SK-MEL-5 (cell line): ENCODE measurements around the gene ALKBH1. TPM values are rescaled to one million over a fixed set of nuclear protein-coding genes. Genes with fewer than 3 reads are reported as not detected.
"Not testable (repeated sequence)": the region's sequence is repeated elsewhere in the genome, so short reads cannot be mapped to it uniquely, and the experiment has no call there.

Experiments used
- DNase-seq: peaks from one replicate; pipeline ENCODE4 v3.0.0-alpha.2; 2016; ENCODE audit warnings: low read depth, low spot score
- in situ Hi-C: cut with HindIII; loops from 2 replicates; pipeline ENCODE4 v1.10.0; 2016; ENCODE audit warnings: low sequenced_read_pairs, high pct_unique_total_duplicates, low pct_unique_long_range_greater_than_20kb
- total RNA-seq: library from RNA; depleted of rRNA; stranded (reverse); fragments of >200 nt; shearing (Covaris generic); gene quantifications from 2 replicates; pipeline ENCODE4 v1.2.3, GENCODE V29; 2014

ALKBH1 gene
- total RNA-seq, 1 experiment from 2014 or later = 16.7 TPM

DNA sequence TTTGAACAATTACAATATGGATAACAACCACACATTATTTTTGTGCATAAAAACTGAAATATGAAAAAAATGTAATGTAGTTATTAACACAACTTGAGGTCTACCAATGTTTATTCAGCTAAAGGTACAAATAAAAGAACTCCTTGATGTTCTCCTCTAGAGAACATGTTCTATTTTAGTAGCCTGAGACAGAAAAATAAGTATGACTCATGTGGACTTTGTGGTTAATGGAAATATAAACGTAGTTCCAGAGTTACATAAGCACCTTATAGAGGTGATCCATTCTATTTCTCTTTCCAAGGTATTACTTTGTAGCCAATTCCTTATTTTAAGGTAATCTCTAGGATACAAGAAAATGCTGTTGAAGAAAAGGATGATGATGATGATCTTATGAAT is 25.7 kb downstream of the ALKBH1 start:
- in situ Hi-C loops = no loop called here

GRCh38 chr14:77681196-77682157 is 26.3 kb downstream of the ALKBH1 start:
- no peak for DNase-seq
- in situ Hi-C loops = no loop called here

More for the DNA sequence above, 25.7 kb downstream of the ALKBH1 start:
- no peak for DNase-seq

DNA sequence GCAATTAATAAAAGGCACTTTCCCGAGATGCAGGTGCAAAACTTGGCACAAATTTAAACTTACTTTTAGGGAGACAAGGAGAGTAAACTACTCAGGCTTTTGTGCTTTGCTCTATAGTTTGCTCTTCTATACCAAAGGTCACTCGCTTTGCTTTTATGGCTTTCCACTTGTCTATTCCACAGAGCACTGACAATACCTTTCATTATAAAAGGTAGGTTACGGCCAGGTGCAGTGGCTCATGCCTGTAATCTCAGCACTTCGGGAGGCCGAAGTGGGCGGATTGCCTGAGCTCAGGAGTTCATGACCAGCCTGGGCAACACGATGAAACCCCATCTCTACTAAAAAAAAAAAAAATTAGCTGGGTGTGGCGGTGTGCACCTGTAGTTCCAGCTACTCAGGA is 32.9 kb downstream of the ALKBH1 start:
- DNase-seq = no peak
- in situ Hi-C loops = no loop called here

GRCh38 chr14:77673193-77673592 is 34.6 kb downstream of the ALKBH1 start:
- DNase-seq = no peak
- in situ Hi-C loops = no loop called here

DNA sequence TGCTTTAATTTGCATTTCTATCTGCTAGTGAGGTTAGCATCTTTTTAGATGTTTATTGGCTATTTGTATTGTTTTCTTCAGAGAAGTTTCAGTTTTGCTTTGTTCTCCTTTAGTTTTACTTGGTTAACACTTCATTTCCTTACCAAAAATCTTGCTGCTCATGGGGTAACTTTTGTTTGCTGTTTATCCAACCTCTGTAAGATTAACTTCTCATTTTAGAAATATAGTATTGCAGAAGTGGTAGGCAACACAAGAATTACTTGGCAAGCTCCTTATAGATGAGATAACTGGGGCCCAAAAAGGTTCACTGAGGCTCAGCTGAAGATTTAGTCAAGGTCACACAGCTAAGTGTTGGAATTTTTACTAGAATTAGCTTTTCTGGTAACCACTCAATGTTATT is 40.5 kb downstream of the ALKBH1 start:
- in situ Hi-C loops = no loop called here
- no peak for DNase-seq

DNA sequence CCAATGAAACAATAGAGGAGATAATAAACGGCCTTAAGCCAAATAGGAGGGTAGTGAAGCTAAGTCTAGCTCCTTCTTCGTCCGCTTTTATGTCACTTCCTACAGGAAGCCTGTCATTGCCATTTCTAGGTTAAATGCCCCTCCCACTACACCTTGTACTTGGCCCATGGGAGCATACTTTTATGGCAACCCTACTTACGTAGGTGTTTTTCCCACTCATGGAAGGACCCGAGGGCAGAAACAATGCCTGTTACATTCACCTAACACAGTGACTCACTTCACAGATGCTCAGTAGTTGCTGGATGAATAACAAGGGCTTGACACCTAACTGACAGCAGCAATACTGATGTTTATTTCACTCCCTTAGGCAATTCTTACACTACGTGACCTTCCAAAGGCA is 44.5 kb downstream of the ALKBH1 start:
- DNase-seq = no peak

GRCh38 chr14:77661562-77661961 is 46.3 kb downstream of the ALKBH1 start:
- DNase-seq = peak; percentile 46
- in situ Hi-C loops = not testable (repeated sequence)

More for the DNA sequence above, 44.5 kb downstream of the ALKBH1 start:
- in situ Hi-C loops = no loop called here

DNA sequence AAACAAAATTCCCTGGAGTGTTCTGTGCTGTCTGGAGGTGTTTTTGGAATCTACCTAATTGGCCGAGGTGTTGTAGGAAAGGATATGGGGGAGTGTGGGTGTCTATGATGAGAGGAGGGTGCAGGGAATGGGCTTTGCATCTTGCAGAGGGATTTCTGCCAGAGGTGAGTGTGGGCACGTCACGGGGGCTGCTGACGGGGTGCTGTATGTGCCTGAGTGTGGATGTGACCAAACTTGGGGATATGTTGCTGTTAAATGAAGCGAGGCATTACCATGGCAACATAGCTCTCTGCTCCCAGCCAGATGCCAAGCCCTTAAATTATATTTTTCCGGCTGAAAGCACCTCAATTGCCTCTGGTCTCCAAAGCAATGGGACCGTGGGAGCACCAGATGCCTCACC is 47.1 kb downstream of the ALKBH1 start:
- in situ Hi-C loops = no loop called here
- no peak for DNase-seq

DNA sequence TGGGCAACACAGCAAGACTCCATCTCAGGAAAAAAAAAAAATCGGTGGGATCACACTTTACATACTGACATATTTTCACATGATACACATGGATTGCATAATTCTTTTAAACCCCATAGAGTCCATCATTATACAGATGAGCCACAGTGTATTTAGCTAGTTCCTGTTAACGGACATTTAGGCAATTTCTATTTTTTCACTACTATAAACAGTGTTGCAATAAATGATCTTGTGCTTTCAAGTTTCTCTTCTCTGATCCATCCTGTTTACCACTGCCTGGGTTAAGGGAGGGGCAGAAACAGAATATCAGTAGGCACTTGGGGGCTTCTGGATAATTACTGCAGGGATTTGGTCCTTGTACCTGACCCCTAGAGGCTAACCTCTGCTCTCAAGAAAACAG is 48.0 kb downstream of the ALKBH1 start:
- DNase-seq = no peak
- in situ Hi-C loops = no loop called here

DNA sequence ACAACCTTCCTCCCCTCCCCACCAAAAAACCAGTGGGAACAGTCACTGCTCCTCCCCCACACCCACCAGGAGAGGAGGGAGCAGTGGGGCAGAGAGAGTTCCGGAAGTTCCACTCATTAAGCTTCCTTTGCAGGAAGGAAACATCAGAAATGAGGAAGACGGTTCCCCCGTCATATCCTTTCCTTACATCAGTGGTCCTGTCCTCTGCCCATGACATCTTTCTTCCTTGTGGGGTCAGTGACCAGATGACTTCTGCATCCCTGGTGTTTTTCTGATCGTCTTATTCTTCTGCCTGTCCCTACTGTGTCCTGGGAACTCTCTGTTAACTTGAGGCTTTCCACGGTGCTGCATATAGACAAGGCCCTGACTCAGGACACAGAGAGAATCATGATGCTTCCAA is 50.5 kb downstream of the ALKBH1 start:
- in situ Hi-C loops = no loop called here

DNA sequence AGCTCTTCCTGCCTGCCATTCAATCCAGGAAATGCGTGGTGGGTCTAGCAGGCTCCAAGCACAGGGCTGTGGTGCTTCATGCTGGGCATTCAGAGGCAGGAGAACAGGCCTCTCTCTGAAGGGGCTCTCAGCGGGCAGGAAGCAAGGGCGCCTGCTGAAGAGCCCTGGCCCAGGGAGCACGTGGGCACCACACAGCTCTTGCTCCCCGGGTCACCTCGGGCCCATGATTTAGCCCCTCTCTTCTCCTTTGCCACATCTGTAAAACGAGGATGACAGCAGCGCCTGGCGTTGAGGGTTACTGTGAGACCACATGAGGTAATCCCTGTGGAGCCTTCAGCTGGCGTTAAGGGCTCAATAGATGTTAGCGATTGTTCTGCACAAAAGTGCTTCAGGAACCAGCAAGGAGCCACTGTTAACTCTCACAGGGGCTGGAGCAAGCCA is 53.8 kb downstream of the ALKBH1 start:
- in situ Hi-C loops = no loop called here
- no peak for DNase-seq

More for the DNA sequence above, 50.5 kb downstream of the ALKBH1 start:
- DNase-seq = no peak

- DNase-seq = no peak
- in situ Hi-C loops = no loop called here
These were observed 58.5 kb downstream of the ALKBH1 start for GRCh38 chr14:77649326-77649725.

GRCh38 chr14:77648520-77649200 is 59.2 kb downstream of the ALKBH1 start:
- in situ Hi-C loops = no loop called here
- no peak for DNase-seq

DNA sequence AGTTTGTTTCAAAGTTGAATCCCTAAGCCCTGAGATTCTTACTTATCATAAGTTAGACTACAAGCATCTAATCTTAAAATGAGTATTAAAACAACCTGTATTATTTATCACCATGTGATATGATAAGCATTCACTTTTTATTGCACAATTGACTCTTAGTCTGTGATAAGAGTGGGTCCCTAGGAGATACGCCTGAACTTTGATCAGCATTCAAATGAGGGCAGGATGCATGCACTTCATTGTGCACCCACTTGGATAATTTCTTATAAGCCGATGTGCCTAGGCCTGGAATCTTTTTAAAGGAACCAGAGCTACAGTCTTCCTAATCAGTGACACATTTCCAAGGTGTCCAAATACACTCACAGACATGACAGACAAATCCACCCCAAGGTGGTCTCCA is 60.0 kb downstream of the ALKBH1 start:
- DNase-seq = no peak
- in situ Hi-C loops = no loop called here

GRCh38 chr14:77646907-77647306 is 60.9 kb downstream of the ALKBH1 start:
- no peak for DNase-seq
- in situ Hi-C loops = no loop called here

DNA sequence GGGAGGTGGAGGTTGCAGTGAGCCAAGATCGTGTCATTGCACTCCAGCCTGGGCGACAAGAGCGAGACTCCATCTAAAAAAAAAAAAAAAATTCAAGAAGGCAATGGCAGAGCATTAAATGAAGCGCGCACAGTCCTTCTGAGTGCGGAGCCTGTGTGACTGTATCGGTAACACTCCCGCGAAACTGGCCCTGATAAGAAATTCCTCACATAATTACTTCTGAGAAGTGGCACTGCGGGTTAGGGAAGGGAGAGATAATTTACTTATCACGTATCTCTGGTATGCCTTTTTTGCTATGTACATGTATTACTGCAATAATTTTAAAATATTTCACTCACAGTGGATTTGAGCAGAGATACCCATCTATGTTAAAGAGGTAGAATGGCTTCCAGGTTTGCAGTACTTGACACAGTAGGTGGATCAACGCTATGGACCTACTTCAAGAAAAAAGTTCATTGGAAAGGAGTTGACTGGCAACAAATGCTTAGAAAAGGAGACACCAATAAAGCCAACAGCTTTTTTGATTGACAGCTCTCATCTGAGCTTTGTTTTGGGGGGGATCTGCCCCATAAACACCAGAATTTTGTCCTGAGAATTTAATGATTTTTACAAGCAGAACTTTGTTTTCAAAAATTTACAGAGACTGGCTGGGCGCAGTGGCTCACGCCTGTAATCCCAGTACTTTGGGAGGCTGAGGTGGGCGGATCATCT is 62.1 kb downstream of the ALKBH1 start:
- DNase-seq = no peak
- in situ Hi-C loops = no loop called here

- in situ Hi-C loops = no loop called here
- no peak for DNase-seq
These were observed 65.4 kb downstream of the ALKBH1 start for GRCh38 chr14:77642407-77642806.
